Thymus (tissue), 11 donors: ENCODE results near the gene DCC. TPM values are rescaled to one million over a fixed set of nuclear protein-coding genes. Genes with fewer than 3 reads are reported as not detected.

Source experiments
- DNase-seq, 9 donors: peaks; one replicate each; pipeline ENCODE4 v3.0.0-alpha.2; 2013; ENCODE audit warnings: low spot score in 9 of 9, low read depth in 6 of 9, missing footprints in 1 of 9
- H3K27ac ChIP-seq, 2 donors: one replicate each; pipeline ENCODE4 v1.5.1; 2013; ENCODE audit warnings: control low read depth in 1 of 2, low read depth in 1 of 2, low read length in 1 of 2, mild to moderate bottlenecking in 1 of 2, moderate library complexity in 1 of 2
- H3K27me3 ChIP-seq, 2 donors: one replicate each; pipeline ENCODE4 v1.5.1; 2013; ENCODE audit warnings: low read length in 1 of 2; ENCODE audit not compliant: control insufficient read depth in 2 of 2, insufficient read depth in 1 of 2
- H3K36me3 ChIP-seq, 2 donors: one replicate each; pipeline ENCODE4 v1.5.1; 2013; ENCODE audit warnings: low read length in 1 of 2, mild to moderate bottlenecking in 1 of 2, moderate library complexity in 1 of 2; ENCODE audit not compliant: control insufficient read depth in 2 of 2, insufficient read depth in 2 of 2
- H3K4me1 ChIP-seq, 2 donors: one replicate each; pipeline ENCODE4 v1.5.1; 2013; ENCODE audit warnings: low read length in 2 of 2; ENCODE audit not compliant: control insufficient read depth in 2 of 2, insufficient read depth in 2 of 2
- H3K4me3 ChIP-seq, 2 donors: one replicate each; pipeline ENCODE4 v1.5.1; 2013; ENCODE audit warnings: low read length in 2 of 2, control low read depth in 1 of 2, mild to moderate bottlenecking in 1 of 2
- H3K9me3 ChIP-seq, 2 donors: one replicate each; pipeline ENCODE4 v1.5.1; 2013; ENCODE audit warnings: low read length in 1 of 2, mild to moderate bottlenecking in 1 of 2; ENCODE audit not compliant: control insufficient read depth in 2 of 2, insufficient read depth in 1 of 2
- WGBS: extraction: QIAGEN DNeasy Blood & Tissue Kit; methylation state at CpG from one replicate; pipeline ENCODE4 v1.1.7; 2013; 5-methylcytosine and 5-hydroxymethylcytosine counted together
- polyA plus RNA-seq: library from polyadenylated mRNA; stranded (reverse); fragments of 200-250 nt; gene quantifications from one replicate; pipeline ENCODE4 v1.2.3, GENCODE V29; 2013
- total RNA-seq: library from RNA; stranded (reverse); fragments of 120-200 nt; gene quantifications from one replicate; pipeline ENCODE4 v1.2.4, GENCODE V29; 2013
- donor health status: healthy.

DCC gene
- total and polyA plus RNA-seq, 2 donors: 0.68 to 7.6 TPM

GRCh38 chr18:52401236-52401635 lies 61.2 kb downstream of the DCC start:
- H3K36me3 ChIP-seq: no peaks in the 10 kb centered on the region
- no peaks in the 10 kb centered on the region for H3K4me1 ChIP-seq
- H3K27me3 ChIP-seq: no peaks in the 10 kb centered on the region
- no peak overlapping the region for H3K4me3 ChIP-seq
- H3K9me3 ChIP-seq: no peaks in the 10 kb centered on the region
- no peak overlapping the region for H3K27ac ChIP-seq
- no peak for DNase-seq
- 94% methylated on average over 1 of the region's 1 CpG for WGBS

- H3K4me3 ChIP-seq: no peak overlapping the region
- no peaks in the 10 kb centered on the region for H3K27me3 ChIP-seq
- 74% methylated on average over 3 of the region's 3 CpGs for WGBS
These were observed 62.8 kb downstream of the DCC start for GRCh38 chr18:52402814-52403213.

GRCh38 chr18:52403291-52404021 lies 63.5 kb downstream of the DCC start:
- no peaks in the 10 kb centered on the region for H3K9me3 ChIP-seq

More at GRCh38 chr18:52402814-52403213, 62.8 kb downstream of the DCC start:
- no peaks in the 10 kb centered on the region for H3K36me3 ChIP-seq
- no peak overlapping the region for H3K27ac ChIP-seq
- no peaks in the 10 kb centered on the region for H3K9me3 ChIP-seq
- no peaks in the 10 kb centered on the region for H3K4me1 ChIP-seq
- no peak for DNase-seq

GRCh38 chr18:52408800-52409302 lies 68.9 kb downstream of the DCC start:
- 89% methylated on average over 2 of the region's 2 CpGs for WGBS

More at GRCh38 chr18:52403291-52404021, 63.5 kb downstream of the DCC start:
- no peaks in the 10 kb centered on the region for H3K4me1 ChIP-seq
- no peak for DNase-seq
- H3K36me3 ChIP-seq: no peaks in the 10 kb centered on the region
- H3K27ac ChIP-seq: no peak overlapping the region
- H3K27me3 ChIP-seq: no peaks in the 10 kb centered on the region
- H3K4me3 ChIP-seq: no peak overlapping the region

GRCh38 chr18:52409727-52410126 lies 69.7 kb downstream of the DCC start:
- DNase-seq: no peak
- WGBS: 23% methylated on average over 1 of the region's 1 CpG
- no peaks in the 10 kb centered on the region for H3K36me3 ChIP-seq
- no peak overlapping the region for H3K27ac ChIP-seq
- H3K9me3 ChIP-seq: no peaks in the 10 kb centered on the region
- no peak overlapping the region for H3K4me3 ChIP-seq
- no peaks in the 10 kb centered on the region for H3K4me1 ChIP-seq
- H3K27me3 ChIP-seq: no peaks in the 10 kb centered on the region

More at GRCh38 chr18:52408800-52409302, 68.9 kb downstream of the DCC start:
- H3K36me3 ChIP-seq: no peaks in the 10 kb centered on the region
- no peak overlapping the region for H3K27ac ChIP-seq
- no peaks in the 10 kb centered on the region for H3K27me3 ChIP-seq
- H3K9me3 ChIP-seq: no peaks in the 10 kb centered on the region
- H3K4me1 ChIP-seq: no peaks in the 10 kb centered on the region
- DNase-seq: no peak
- no peak overlapping the region for H3K4me3 ChIP-seq

- DNase-seq: no peak
- H3K9me3 ChIP-seq: no peaks in the 10 kb centered on the region
- no peaks in the 10 kb centered on the region for H3K36me3 ChIP-seq
- H3K27me3 ChIP-seq: no peaks in the 10 kb centered on the region
- WGBS: 94% methylated on average over 3 of the region's 3 CpGs
- H3K4me3 ChIP-seq: no peak overlapping the region
- H3K4me1 ChIP-seq: no peaks in the 10 kb centered on the region
- H3K27ac ChIP-seq: no peak overlapping the region
These were observed 75.1 kb downstream of the DCC start for GRCh38 chr18:52415131-52415530.

- no peak overlapping the region for H3K4me3 ChIP-seq
- H3K36me3 ChIP-seq: no peaks in the 10 kb centered on the region
- no peaks in the 10 kb centered on the region for H3K27me3 ChIP-seq
- H3K9me3 ChIP-seq: no peaks in the 10 kb centered on the region
- DNase-seq: no peak
- H3K27ac ChIP-seq: no peak overlapping the region
- H3K4me1 ChIP-seq: no peaks in the 10 kb centered on the region
- 55% methylated on average over 3 of the region's 3 CpGs for WGBS
These were observed 83.1 kb downstream of the DCC start for GRCh38 chr18:52422985-52423601.

GRCh38 chr18:52426041-52426440 lies 86.0 kb downstream of the DCC start:
- 83% methylated on average over 4 of the region's 4 CpGs for WGBS

GRCh38 chr18:52426462-52426861 lies 86.5 kb downstream of the DCC start:
- Histone ChIP-seq H3K4me1 (no peaks in the 10 kb centered on the region), H3K9me3 (no peaks in the 10 kb centered on the region)

More at GRCh38 chr18:52426041-52426440, 86.0 kb downstream of the DCC start:
- Histone ChIP-seq H3K9me3 (no peaks in the 10 kb centered on the region), H3K27me3 (no peaks in the 10 kb centered on the region), H3K27ac (no peak overlapping the region), H3K36me3 (no peaks in the 10 kb centered on the region), H3K4me3 (no peak overlapping the region), H3K4me1 (no peaks in the 10 kb centered on the region)
- DNase-seq: no peak

More at GRCh38 chr18:52426462-52426861, 86.5 kb downstream of the DCC start:
- H3K36me3 ChIP-seq: no peaks in the 10 kb centered on the region
- 95% methylated on average over 1 of the region's 1 CpG for WGBS
- no peak overlapping the region for H3K27ac ChIP-seq
- no peaks in the 10 kb centered on the region for H3K27me3 ChIP-seq
- H3K4me3 ChIP-seq: no peak overlapping the region
- no peak for DNase-seq
